ENCODE measurements around the gene OR11L1.

The OR11L1 gene

GRCh38 chr1:247824023-247824422, 17.7 kb downstream of the OR11L1 start, which contains the start of gene OR14A16:
TSS of gene OR14A16 (minus strand) at chr1:247824119. CDS start at chr1:247815729, 8,390 bp downstream.
- no peak for DNase-seq (ENCODE audit: low read depth)
- H3K4me3 ChIP-seq (ENCODE audit: control insufficient read depth, low read depth, low read length): no peak within 1 kb of the TSS
- no peak for TF ChIP-seq CTCF (IDR thresholded peaks at IDR 0.05; ENCODE audit: control insufficient read depth, insufficient read depth, low read depth, low read length, missing control alignments)

- DNase-seq (ENCODE audit: low read depth): no peak
- H3K4me3 ChIP-seq (ENCODE audit: control insufficient read depth, low read depth, low read length): no peak overlapping the region
- no peak for TF ChIP-seq CTCF (IDR thresholded peaks at IDR 0.05; ENCODE audit: control insufficient read depth, insufficient read depth, low read depth, low read length, missing control alignments)
Observed at GRCh38 chr1:247822060-247822459, 19.6 kb downstream of the OR11L1 start.

GRCh38 chr1:247812637-247813036, 29.1 kb downstream of the OR11L1 start:
- H3K4me3 ChIP-seq (ENCODE audit: control insufficient read depth, low read depth, low read length): no peak overlapping the region
- TF ChIP-seq CTCF (IDR thresholded peaks at IDR 0.05; ENCODE audit: control insufficient read depth, insufficient read depth, low read depth, low read length, missing control alignments): no peak
- DNase-seq (ENCODE audit: low read depth): no peak

- no peak for DNase-seq (ENCODE audit: low read depth)
- TF ChIP-seq CTCF (IDR thresholded peaks at IDR 0.05; ENCODE audit: control insufficient read depth, insufficient read depth, low read depth, low read length, missing control alignments): no peak
- H3K4me3 ChIP-seq (ENCODE audit: control insufficient read depth, low read depth, low read length): no peak overlapping the region
Observed at GRCh38 chr1:247797518-247797917, 44.2 kb downstream of the OR11L1 start.
